HuH-7.5 (cell line): ENCODE measurements around the gene CDHR5.
"Not testable (repeated sequence)": the region's sequence is repeated elsewhere in the genome, so short reads cannot be mapped to it uniquely, and the experiment has no call there.

Experiments
- DNase-seq: peaks from one replicate; pipeline ENCODE4 v3.0.0; 2011; ENCODE audit warnings: low spot score

The CDHR5 gene

GRCh38 chr11:586376-587316 is 38.1 kb downstream of the CDHR5 start:
- DNase-seq, result no peak

GRCh38 chr11:584287-584686 is 40.5 kb downstream of the CDHR5 start:
- DNase-seq, result no peak

DNA sequence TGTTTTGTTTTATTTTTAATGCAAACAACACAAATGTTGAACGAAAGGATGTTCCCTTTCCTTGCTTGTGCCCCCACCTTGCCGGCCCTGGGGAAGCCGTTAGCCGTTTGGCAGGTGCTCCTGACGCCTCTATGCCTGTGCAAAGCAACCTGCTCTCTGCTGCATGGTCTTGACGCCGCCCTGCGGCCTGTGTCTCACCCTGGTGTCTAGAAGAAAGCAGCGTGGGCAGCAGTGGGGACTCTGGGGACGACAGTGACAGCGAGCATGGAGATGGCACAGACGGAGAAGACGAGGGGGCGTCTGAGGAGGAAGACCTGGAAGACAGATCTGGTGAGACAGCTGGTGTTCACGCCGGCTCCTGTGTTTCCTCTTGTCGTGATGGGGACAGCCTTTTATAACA is 43.0 kb downstream of the CDHR5 start:
- DNase-seq, result no peak

DNA sequence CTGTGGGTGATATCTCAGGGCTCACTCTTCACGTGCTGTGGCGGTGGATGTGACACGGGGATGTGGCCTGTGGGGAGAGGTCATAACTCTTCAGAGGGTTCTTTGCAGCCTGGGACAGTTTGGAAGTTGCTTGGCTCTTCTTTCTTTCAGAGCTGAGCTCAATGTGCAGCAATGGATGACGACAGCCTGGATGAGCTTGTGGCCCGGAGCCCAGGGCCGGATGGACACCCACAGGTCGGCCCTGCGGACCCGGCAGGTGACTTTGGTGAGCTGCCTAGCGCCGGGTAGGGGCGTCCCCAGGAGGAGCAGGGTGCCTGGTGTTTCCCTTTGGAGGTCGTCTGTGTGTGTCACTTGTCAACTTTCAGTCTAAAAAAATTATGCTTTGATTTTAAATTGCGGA is 43.4 kb downstream of the CDHR5 start:
- no peak for DNase-seq

GRCh38 chr11:579830-580601 is 44.7 kb downstream of the CDHR5 start:
- no peak for DNase-seq

- no peak for DNase-seq
Observed at GRCh38 chr11:578276-579035, 46.3 kb downstream of the CDHR5 start.

DNA sequence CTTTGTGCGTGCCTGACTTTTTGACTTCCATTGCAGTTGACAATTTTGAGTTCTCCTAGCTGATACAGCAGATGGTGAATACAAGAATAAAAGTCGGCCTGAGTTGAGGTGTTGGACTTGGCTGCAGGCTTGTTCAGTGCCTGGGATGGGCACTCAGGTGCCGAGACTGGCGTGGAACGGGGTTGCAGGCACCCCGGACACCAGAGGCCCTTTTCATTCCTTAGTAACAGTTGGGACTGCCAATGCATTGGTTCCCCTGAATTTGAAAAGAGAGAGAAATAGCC is 47.2 kb downstream of the CDHR5 start:
- DNase-seq, result no peak

DNA sequence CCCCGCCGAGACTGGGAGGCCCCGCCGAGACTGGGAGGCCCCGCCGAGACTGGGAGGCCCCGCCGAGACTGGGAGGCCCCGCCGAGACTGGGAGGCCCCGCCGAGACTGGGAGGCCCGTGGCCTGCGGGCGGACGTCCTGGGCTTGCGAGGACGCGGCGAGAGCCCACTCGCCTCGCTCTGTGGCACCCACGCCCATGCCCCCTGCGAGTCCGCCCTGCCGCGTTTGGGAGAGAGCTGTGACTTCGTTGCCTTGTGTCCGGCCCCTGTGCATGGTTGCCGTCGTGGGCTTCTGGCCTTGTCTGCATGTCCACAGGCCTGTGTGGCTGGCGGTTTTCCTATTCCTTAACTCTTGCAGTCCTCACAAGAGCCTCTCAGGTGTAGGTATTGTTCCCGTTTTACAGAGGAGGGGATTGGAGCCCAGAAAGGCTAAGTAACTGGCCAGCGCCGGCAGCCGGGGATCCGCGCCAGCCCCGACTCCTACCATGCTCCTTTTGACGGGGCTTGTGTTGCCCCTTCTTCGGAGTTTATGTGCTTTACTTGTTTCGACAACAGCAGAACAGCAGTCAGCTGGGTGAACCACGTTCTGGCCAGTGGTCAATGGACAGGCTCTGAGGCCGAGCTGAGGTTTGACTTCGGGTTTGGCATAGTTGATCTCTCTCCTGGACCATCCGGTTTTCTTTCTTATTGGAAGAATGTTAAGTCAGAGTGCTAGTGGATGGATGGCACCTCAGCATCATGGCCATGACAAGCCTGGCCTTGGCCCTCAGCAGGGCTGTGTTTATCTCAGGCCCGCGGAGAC is 47.7 kb downstream of the CDHR5 start:
- DNase-seq, result no peak

DNA sequence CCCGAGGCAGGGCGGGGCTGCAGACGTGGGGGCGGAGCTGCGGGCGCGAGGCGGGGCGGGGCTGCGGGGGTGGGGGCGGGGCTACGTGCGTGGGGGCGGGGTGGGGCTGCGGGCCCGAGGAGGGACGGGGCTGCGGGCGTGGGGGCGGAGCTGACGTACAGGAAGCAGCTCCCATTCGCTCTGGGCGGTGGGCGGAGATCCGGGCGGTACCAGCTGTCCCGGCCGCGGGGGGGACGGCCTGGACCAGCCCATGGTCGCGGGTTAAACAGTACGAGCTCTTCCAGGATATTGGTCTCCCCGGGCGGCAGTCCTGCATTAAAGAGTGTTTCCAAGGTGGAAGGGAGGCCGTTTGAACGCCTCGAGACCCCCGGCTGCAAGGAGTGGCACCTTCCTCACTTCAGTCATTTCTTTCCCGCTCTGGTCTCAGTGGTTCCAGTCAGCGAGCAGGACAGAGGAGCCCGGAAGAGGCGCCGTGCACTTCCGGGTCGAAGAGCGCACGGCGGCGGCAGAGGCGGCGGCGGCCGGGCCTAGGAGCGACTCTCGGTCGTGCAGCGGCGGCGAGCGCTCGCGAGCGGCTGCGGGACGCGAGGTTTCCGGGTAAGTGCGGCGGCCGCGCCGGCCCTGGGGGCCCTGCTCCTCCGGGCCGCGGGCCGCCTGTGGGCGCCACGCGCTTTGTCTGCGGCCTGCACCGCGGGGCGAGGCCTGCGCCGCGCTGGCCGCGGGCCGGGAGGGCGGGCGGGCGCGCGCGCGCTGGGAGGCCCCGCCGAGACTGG is 48.6 kb downstream of the CDHR5 start, which contains the start of gene PHRF1:
TSS of gene PHRF1 (plus strand) at position 475 of the 773 bp plus-strand sequence. CDS start 5,043 bp downstream, outside the sequence.
- peak; percentile 98 for DNase-seq

DNA sequence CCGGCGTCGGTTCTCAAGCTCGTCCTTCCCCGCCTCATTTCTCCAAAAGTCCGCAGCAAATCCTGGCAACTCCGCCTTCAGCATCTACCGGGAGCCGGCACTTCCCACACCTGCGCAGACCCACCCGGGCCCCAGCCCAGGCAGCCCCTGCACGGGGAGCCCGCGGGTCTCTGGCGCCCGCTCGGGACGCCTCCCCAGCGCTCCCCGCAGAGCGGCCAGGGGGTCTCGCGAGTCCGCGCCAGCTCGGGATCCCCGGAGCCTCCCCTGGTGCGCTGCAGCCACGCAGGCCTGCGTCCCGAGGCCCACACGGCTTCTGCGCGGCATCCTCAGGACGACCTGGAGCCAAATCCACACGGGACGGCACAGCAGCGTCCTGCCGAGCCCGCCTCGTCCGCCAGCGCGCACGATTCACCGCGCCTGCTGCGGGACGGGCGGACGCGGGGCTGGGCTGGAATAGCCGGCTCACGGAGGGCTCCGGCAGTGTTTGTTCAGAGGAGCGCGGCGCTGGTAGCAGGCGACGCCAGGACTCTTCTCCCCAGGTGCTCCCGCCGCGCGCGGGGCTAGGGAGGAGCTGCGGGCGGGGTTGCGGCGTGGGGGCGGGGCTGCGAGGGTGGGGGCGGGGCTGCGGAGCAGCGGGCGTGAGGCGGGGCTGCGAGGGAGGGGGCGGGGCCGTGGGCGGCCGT is 49.3 kb downstream of the CDHR5 start:
- peak; percentile 82 for DNase-seq

DNA sequence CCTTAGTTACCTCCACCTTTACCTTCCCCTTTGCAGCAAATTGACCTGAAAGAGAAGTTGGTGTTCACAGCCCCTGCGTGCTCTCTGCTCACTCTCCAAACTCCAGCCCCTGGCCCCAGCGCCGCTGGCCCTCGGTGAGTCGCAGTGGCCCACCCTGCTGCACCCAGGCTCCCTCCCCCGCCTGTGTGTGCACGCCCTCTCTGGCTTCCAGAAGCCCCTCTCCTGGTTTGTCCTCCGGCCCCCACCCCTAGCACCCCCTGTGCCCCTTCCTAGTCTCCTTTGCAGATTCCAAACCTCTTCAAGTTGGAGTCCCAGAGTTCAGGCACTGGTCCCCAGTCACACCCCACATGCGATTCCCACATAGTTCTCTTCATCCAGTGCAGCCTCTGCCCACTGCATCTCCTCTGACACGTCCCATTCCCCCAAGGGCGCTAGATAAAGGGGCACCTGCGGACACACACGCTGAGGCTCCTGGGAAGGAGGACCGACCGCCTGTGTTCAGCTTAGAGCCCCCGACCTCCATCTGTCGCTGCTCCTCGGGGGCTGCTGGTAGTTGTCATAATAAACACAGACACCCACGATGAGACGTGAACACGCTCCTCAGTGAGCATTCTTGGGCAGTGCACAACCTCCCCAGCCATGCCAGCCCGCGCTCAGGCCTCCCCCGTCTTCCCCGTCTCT is 50.0 kb downstream of the CDHR5 start:
- DNase-seq, result no peak

- DNase-seq, result not testable (repeated sequence)
Observed at GRCh38 chr11:574031-574570, 50.7 kb downstream of the CDHR5 start.

GRCh38 chr11:573146-573759 is 51.5 kb downstream of the CDHR5 start:
- no peak for DNase-seq

GRCh38 chr11:571802-572185 is 53.0 kb downstream of the CDHR5 start:
- DNase-seq, result no peak

- peak; percentile 61 for DNase-seq
Observed at GRCh38 chr11:569158-569885, 55.4 kb downstream of the CDHR5 start.

GRCh38 chr11:568306-569157 is 56.2 kb downstream of the CDHR5 start:
- peak; percentile 97 for DNase-seq

DNA sequence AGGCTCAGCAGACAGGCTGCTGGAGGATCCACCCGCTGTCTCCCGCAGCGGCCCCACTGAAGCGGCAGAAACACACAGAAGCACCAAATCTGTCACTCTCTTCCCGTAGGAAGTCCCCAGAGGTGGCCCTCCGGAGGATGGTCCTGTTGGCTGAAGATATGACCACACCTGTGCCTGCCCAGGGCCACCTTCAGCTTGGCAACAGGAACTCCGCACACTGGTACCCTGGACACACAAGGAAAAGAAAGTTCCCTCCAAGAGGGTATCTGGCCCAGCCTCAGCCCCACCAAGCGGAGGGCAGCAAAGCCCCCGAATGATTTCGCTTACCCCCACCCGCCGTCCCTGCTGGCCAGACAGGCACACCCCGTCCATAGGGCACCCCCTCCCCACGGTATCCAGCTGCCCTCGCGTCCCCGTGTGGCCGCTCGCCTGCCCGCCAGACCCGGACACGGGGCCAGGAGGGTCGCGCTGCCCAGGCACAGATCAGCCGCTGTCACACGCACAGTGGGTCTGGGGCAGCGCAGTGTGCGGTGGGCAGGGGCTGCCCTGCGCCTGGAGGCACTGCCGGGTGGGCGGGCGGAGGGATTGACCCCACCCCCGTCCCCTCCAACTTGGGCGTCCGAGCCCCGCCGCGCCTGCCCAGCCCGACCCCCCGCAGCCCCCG is 57.0 kb downstream of the CDHR5 start:
- DNase-seq, result no peak
